ENCODE measurements around the gene GPR17.
A peak's percentile ranks its signal among the peaks of the same experiment; 100 is the strongest.

The GPR17 gene

GRCh38 chr2:127630864-127631540 is 15.0 kb upstream of the GPR17 start:
- DNase-seq: no peak

GRCh38 chr2:127631541-127631996 is 14.4 kb upstream of the GPR17 start:
- no peak for DNase-seq

- DNase-seq: no peak
These were observed 13.9 kb upstream of the GPR17 start for GRCh38 chr2:127631997-127632581.

GRCh38 chr2:127632592-127633489 is 13.1 kb upstream of the GPR17 start:
- no peak for DNase-seq

- DNase-seq: no peak
These were observed 12.3 kb upstream of the GPR17 start for GRCh38 chr2:127633556-127634065.

- peak; percentile 69 for DNase-seq
These were observed 11.8 kb upstream of the GPR17 start for GRCh38 chr2:127634066-127634617.

- DNase-seq: no peak
These were observed 11.2 kb upstream of the GPR17 start for GRCh38 chr2:127634626-127635379.

GRCh38 chr2:127635380-127636237 is 10.3 kb upstream of the GPR17 start:
- DNase-seq: no peak

GRCh38 chr2:127636248-127637235 is 9.4 kb upstream of the GPR17 start:
- DNase-seq: no peak

- DNase-seq: no peak
These were observed 8.7 kb upstream of the GPR17 start for GRCh38 chr2:127637236-127637630.

GRCh38 chr2:127637725-127638252 is 8.2 kb upstream of the GPR17 start:
- DNase-seq: no peak

- DNase-seq: no peak
These were observed 7.4 kb upstream of the GPR17 start for GRCh38 chr2:127638361-127639110.

- DNase-seq: no peak
These were observed 6.9 kb upstream of the GPR17 start for GRCh38 chr2:127639111-127639474.

- no peak for DNase-seq
These were observed 5.6 kb upstream of the GPR17 start for GRCh38 chr2:127640082-127641072.

GRCh38 chr2:127641133-127641532 is 4.8 kb upstream of the GPR17 start:
- no peak for DNase-seq

GRCh38 chr2:127641846-127642507 is 4.0 kb upstream of the GPR17 start:
- no peak for DNase-seq

GRCh38 chr2:127642706-127643438 is 3.1 kb upstream of the GPR17 start:
- DNase-seq: no peak
